Measurements from ENCODE around the gene FOXI2.
A peak's percentile ranks its signal among the peaks of the same experiment; 100 is the strongest.

Gene FOXI2

DNA sequence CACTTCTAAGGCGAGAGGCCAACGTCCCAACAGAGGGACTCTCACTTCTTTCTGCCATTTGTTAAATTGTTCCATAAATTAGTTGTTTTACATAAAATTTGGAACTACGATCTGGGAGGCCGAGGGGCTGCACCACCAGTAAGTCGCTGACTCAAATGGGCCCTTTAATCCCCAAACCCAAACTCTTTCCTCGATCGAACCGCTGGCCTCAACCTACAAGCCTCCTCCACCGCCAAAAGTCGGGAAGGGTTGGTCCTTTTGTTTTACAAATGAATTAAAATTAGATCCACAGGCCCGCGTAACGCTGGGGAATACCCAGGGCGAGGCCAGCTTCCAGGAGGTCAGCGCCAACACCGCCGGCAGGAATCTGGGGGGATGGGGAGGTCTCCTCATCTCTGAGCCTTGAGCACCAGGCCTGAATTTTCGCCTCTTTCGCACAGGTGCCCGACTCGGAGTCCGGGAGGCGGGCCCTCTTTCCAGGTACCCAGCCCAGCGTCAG is 1.2 kb upstream of the FOXI2 start:
- no peak for TF ChIP-seq POLR2A (IDR thresholded peaks at IDR 0.05; ENCODE audit: low read length)
- TF ChIP-seq GATA1 (IDR thresholded peaks at IDR 0.05; ENCODE audit: low read depth, low read length) = no peak
- no peak for DNase-seq

DNA sequence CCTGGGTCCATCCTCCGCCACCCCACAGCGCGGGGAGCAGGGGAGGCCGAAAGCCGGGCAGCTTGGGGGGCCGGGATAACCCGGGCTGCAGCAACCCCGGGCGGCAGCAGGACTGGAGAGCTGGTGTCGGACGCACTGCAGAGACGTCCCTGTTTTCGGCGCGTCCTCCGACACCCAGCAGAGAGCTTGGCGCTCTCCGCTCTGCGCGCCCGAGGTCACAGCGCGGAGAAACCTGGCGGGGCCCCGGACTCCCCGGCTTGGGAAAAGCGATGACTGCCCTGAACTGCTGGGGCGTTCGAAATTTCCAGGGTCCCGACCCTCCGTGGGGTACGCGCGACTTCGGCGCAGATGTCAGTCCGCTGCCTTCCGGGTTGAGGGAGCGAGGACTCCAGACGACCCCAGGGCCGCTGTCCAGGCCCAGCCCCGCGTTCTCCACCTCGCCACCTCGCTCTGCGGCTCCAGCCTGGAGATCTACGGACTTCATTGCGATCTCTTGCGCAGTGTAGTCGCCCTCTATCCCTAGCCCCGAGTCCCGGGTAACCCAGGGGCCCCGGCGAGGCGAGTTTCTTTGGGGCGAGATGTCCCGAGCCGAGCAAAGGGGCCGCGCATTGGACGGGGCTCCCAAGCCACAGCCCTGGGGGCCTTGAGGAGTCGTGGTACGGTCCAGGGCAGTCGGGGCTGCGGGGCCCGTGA is 617 bp upstream of the FOXI2 start:
- no peak for DNase-seq
- TF ChIP-seq GATA1 (IDR thresholded peaks at IDR 0.05; ENCODE audit: low read depth, low read length) (no peak), POLR2A (IDR thresholded peaks at IDR 0.05; ENCODE audit: low read length) (no peak)

DNA sequence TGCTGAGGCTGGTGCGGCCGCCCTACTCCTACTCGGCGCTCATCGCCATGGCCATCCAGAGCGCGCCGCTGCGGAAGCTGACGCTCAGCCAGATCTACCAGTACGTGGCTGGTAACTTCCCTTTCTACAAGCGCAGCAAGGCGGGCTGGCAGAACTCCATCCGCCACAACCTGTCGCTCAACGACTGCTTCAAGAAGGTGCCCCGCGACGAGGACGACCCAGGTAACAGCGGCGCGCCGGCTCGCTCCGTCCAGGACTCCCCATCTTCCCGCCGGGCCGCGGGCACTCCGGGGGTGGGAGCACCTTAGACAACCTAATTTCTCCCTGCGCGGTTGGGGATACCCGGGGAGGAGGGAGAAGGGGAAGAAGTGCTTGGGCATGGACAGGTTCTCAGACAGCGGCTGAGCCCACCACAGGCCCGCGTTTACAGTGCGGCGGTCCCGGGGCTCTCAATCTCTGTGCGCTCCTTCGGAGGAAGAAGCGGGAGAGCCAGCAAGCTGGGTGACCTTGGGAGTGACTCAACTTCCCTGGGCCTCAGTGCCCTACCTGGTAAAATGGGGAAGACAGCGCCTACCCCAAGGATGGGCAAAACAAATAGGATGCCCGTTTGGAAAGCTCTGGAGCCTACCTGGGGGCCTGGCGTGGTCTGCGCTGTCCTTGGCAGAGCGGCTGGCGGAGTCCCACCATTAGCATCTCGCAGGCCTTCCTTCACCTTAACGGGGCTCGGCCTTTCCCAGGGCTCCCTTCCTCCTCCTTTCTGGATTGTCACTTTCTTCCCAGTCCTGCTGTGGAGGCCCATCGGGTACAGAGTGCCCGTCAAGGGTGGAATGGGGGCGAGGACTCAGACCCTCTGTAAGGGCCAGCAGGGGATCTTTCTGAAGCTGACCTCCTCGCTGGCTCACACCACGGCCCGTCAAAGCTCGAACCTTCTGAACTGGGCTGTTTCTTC is 852 bp downstream of the FOXI2 start:
- no peak for DNase-seq
- TF ChIP-seq GATA1 (IDR thresholded peaks at IDR 0.05; ENCODE audit: low read depth, low read length) = no peak
- no peak for TF ChIP-seq POLR2A (IDR thresholded peaks at IDR 0.05; ENCODE audit: low read length)

DNA sequence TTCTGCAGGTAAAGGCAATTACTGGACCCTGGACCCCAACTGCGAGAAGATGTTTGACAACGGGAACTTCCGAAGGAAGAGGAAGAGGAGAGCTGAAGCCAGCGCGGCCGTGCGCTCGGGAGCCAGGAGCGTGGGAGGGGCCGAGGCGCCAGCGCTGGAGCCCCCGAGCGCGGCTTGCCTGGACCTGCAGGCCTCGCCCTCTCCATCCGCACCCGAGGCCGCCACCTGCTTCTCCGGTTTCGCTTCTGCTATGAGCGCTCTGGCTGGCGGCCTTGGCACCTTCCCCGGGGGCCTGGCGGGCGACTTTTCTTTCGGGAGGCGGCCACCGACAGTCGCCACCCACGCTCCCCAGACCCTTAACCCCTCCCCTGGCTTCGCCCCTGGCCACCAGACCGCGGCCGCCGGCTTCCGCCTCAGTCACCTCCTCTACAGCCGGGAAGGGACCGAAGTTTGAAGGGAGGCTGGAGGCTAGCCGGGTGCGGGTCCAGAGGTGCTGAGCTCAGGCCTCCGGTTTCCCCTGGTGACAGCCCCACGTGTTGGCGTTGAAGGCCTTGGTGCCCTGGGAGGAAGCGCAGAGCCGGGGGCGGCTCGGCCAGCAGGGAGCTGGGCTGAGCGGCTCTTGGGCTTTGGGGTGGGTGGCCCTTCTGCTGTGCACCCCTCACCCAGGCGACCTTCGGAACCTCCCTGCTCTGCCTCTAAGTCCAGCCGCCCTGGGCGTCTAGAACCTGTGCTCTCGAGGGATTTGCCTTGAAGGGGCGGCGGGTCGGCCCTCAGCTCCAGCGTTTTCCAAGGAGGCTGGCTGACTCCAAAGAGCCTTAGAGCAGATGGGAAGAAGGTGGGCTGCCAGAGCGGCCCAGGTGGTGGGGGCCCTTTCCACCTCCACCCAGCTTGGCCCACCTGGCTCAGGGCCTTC is 1.8 kb downstream of the FOXI2 start:
- TF ChIP-seq GATA1 (IDR thresholded peaks at IDR 0.05; ENCODE audit: low read depth, low read length) (no peak), POLR2A (IDR thresholded peaks at IDR 0.05; ENCODE audit: low read length) (no peak)
- DNase-seq = no peak

DNA sequence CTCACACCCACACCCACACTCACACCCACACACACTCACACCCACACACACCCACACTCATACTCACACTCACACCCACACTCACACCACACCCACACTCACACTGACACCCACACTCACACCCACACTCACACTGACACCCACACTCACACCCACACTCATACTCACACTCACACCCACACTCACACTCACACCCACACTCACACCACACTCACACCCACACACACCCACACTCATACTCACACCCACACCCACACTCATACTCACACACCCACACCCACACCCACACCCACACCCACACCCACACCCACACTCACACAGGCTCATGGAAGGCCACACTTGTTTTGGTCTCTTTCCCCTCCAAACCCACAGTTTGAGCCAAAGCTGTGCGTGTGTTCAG is 2.9 kb downstream of the FOXI2 start:
- TF ChIP-seq GATA1 (IDR thresholded peaks at IDR 0.05; ENCODE audit: low read depth, low read length) = no peak
- no peak for TF ChIP-seq POLR2A (IDR thresholded peaks at IDR 0.05; ENCODE audit: low read length)
- DNase-seq = no peak

DNA sequence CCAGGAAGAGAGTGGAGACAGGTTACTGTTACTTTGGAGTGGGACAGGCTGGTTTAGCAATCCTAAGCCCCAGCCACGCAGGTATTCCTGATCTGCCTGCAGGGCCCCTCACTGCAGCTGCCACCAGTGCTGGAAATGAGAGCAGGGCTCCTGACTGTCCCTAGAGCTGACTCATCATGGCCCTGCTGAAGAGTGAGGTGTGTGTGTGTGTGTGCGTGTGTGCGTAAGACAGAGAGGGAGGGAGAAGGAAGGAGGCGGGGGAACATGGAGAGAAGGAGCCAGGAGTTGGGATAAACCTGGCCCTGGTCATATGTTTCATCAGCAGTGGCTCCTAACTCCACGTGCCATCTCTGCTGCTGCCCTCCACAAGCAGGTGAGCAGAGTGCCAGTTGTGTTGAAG is 3.6 kb downstream of the FOXI2 start:
- DNase-seq = no peak
- TF ChIP-seq GATA1 (IDR thresholded peaks at IDR 0.05; ENCODE audit: low read depth, low read length) = no peak
- no peak for TF ChIP-seq POLR2A (IDR thresholded peaks at IDR 0.05; ENCODE audit: low read length)

DNA sequence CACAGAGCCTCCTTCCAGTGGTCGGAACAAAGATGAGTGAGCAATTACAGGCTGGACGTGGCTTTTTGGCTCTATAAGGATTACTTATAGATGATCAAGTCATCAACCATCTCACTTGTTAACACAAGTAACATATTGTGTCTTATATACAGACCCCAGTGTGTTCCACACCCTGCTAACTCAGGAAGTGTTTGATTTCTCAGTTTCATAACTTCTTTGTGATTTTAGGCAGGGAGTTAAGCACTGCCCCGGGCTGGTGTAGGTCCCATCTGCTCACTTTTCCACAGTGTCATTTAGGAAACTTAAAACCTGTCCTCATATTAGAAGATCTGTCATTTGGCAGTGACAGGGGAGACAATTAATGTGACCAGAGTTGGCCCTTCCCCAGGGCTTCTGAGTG is 6.2 kb downstream of the FOXI2 start:
- no peak for DNase-seq

DNA sequence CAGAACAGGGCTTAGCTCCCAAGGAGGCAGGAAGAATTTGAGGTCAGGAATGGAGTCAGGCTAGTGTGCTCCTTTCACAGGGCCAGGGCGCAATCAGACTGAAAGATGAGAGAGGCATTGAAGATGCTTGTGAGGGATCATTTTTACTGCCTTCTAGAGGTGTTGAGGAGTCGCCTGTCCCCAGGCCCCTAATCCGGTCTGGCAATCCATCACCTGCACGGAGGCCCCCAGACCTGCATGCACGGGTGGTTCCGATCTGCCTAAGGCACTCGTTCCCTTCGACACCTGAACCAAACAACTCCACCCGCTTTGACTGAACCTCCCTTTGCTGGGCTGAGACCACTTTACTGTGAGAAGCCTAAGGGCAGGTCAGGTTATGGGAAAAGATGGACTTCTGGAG is 8.0 kb downstream of the FOXI2 start:
- DNase-seq = no peak
- TF ChIP-seq POLR2A (IDR thresholded peaks at IDR 0.05; ENCODE audit: low read length) (no peak), GATA1 (IDR thresholded peaks at IDR 0.05; ENCODE audit: low read depth, low read length) (no peak)

More for the DNA sequence above, 6.2 kb downstream of the FOXI2 start:
- TF ChIP-seq GATA1 (IDR thresholded peaks at IDR 0.05; ENCODE audit: low read depth, low read length) (no peak), POLR2A (IDR thresholded peaks at IDR 0.05; ENCODE audit: low read length) (no peak)

DNA sequence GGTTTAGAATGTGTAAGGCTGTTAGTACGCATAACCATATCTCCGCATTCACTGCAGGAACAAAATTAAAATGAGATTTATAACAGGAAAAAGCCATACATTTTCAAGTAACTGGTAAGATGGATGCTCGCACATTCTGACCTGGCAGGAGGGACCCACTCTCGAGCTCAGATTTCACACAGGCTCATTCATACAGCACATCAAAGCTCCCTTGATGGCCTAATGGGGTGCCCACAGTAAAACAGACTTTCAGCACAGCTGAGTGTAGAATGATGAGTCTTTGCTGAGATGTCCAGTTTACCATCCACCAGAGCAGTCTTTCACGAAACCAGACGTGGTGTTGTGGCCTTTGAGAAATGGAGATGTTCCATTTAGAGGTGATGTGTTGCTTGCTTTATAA is 8.9 kb downstream of the FOXI2 start:
- DNase-seq = no peak
- TF ChIP-seq GATA1 (IDR thresholded peaks at IDR 0.05; ENCODE audit: low read depth, low read length) (no peak), POLR2A (IDR thresholded peaks at IDR 0.05; ENCODE audit: low read length) (no peak)

DNA sequence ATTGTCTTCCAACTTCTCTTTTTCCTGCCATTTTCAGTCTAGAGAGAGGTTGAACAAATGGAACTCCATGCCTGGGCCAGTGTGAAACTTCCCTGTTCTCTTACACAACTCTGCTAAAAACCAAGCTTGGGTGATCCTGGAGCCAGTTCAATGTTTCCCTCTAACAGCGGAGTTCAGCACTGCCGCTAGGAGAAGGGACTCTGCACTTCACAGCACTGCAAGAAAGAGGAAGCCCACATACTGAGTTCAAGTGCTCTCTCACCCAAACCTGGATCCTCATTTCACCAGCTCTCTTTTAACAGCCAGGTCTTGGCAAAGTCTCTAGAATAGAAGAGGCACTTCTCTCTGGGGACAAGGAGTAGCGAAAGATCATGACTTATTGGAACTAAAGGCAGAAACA is 18.8 kb downstream of the FOXI2 start:
- TF ChIP-seq GATA1 (IDR thresholded peaks at IDR 0.05; ENCODE audit: low read depth, low read length) (no peak), POLR2A (IDR thresholded peaks at IDR 0.05; ENCODE audit: low read length) (no peak)
- DNase-seq = no peak

DNA sequence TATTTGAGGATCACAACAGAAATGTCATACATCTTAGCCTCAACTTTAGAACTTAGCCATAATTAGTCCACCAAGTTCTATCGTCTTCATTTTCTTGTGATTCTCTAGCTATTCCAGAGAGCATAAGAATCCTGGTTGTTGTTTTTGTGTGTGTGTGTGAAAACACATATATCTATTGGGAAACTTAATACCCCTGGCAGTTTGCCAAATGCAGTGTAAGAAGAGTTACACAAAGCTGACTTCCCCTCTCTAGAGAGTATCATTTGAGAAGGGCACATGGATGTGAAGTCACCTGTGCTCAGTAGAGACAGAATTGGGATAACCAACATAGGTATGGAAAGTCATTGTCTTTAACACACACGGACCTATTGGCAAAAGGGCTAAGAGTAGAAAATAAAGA is 19.3 kb downstream of the FOXI2 start:
- no peak for TF ChIP-seq GATA1 (IDR thresholded peaks at IDR 0.05; ENCODE audit: low read depth, low read length)
- TF ChIP-seq POLR2A (IDR thresholded peaks at IDR 0.05; ENCODE audit: low read length) = no peak
- DNase-seq = no peak

DNA sequence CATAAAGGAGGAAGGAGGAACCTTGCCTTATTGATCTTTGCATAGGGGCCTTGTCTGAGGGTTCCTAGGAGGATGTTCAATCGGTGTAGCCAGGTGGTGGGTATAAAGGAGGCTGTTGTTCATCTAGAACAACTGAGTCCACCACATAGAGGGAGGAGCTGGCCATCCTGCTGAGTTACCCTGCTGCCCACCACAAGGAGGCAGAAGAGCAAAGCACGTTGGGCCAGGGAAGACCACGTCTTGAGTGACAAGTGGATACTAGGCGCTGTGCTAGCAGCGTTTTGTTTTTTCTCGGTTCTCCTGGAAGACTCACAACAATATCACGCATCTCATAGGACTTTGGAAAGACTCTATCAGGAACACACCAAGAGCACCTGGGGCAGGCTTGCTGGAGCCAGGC is 20.0 kb downstream of the FOXI2 start:
- peak in 1 of 2 experiments; percentile 6 for DNase-seq
- TF ChIP-seq GATA1 (IDR thresholded peaks at IDR 0.05; ENCODE audit: low read depth, low read length) (no peak), POLR2A (IDR thresholded peaks at IDR 0.05; ENCODE audit: low read length) (no peak)

DNA sequence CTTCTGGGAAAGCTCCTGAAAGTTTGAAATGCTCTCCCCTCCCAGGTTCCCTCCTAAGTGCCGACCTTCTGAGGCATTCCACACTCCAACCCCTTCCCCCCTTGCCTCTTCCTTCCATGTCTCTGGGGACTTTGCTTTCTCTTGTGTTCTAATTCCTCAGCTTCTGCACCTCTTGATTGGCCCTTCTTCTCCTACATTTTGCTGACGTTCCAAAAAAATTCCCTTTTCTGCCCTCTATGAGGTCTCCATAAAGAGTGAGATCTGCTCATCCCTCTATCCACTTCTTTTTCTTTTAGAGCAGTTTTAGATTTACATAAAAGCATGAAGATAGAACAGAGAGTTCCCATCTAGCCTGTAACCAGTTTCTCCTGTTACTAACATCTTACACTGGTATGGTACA is 22.3 kb downstream of the FOXI2 start:
- TF ChIP-seq POLR2A (IDR thresholded peaks at IDR 0.05; ENCODE audit: low read length) (no peak), GATA1 (IDR thresholded peaks at IDR 0.05; ENCODE audit: low read depth, low read length) (no peak)
- DNase-seq = no peak

Measured in erythroblast (primary cell).